SK-N-SH treated with all-trans-retinoic acid at 6 μM for 48 hours (cell line): ENCODE data around the gene TOX2.

Source experiments
- ATAC-seq: fragments of 200-7000 bp; cut with Tn5 transposase; 3 replicates; pipeline ENCODE4 v1.9.1; 2020; ENCODE audit warnings: mild to moderate bottlenecking, moderate library complexity
- ARNTL ChIP-seq: fragments of 450-650 bp; formaldehyde crosslinking; IDR thresholded peaks from 2 replicates; pipeline ENCODE4 v1.5.0; 2020; ENCODE audit warnings: low read depth, mild to moderate bottlenecking, moderate library complexity, borderline replicate concordance
- BACH2 ChIP-seq: fragments of 250-450 bp; sonication (Bioruptor Pico); IDR thresholded peaks from 2 replicates; pipeline ENCODE4 v1.9.0; 2021; ENCODE audit warnings: mild to moderate bottlenecking, borderline replicate concordance
- ESRRG ChIP-seq: fragments of 250-450 bp; sonication (Bioruptor Pico); IDR thresholded peaks from 2 replicates; pipeline ENCODE4 v1.6.1; 2021; ENCODE audit warnings: mild to moderate bottlenecking
- GLIS3 ChIP-seq: fragments of 250-450 bp; sonication (Bioruptor Pico); IDR thresholded peaks from 2 replicates; pipeline ENCODE4 v1.5.0; 2020; ENCODE audit warnings: mild to moderate bottlenecking, moderate library complexity
- ISL1 ChIP-seq: fragments of 250-450 bp; sonication (Bioruptor Pico); IDR thresholded peaks from 2 replicates; pipeline ENCODE4 v2.1.2; 2022; ENCODE audit warnings: mild to moderate bottlenecking, moderate library complexity
- OSR1 ChIP-seq: fragments of 250-450 bp; sonication (Bioruptor Pico); IDR thresholded peaks from 2 replicates; pipeline ENCODE4 v1.8.0; 2022; ENCODE audit warnings: moderate library complexity, mild to moderate bottlenecking, inconsistent platforms
- PPARA ChIP-seq: fragments of 250-450 bp; sonication (Bioruptor Pico); IDR thresholded peaks from 2 replicates; pipeline ENCODE4 v1.5.0; 2020; ENCODE audit warnings: mild to moderate bottlenecking, borderline replicate concordance
- RARB ChIP-seq: fragments of 250-450 bp; sonication (Bioruptor Pico); IDR thresholded peaks from 2 replicates; pipeline ENCODE4 v1.8.0; 2021; ENCODE audit warnings: mild to moderate bottlenecking, moderate library complexity
- SNAI2 ChIP-seq: fragments of 250-450 bp; sonication (Bioruptor Pico); IDR thresholded peaks from 2 replicates; pipeline ENCODE4 v1.5.0; 2020; ENCODE audit warnings: mild to moderate bottlenecking, moderate library complexity
- TCF4 ChIP-seq: fragments of 250-450 bp; sonication (Bioruptor Pico); IDR thresholded peaks from 2 replicates; pipeline ENCODE4 v1.8.0; 2021; ENCODE audit warnings: mild to moderate bottlenecking, moderate library complexity, borderline replicate concordance
- TOX ChIP-seq: fragments of 250-450 bp; sonication (Bioruptor Pico); IDR thresholded peaks from 2 replicates; pipeline ENCODE4 v1.8.0; 2021; ENCODE audit warnings: mild to moderate bottlenecking, moderate library complexity, borderline replicate concordance
- ZC3H10 ChIP-seq: fragments of 250-450 bp; sonication (Bioruptor Pico); IDR thresholded peaks from 2 replicates; pipeline ENCODE4 v1.5.1; 2021; ENCODE audit warnings: mild to moderate bottlenecking, moderate library complexity
- ZFP3 ChIP-seq: fragments of 250-450 bp; sonication (Bioruptor Pico); IDR thresholded peaks from 2 replicates; pipeline ENCODE4 v1.5.0; 2020; ENCODE audit warnings: mild to moderate bottlenecking, moderate library complexity
- ZNF565 ChIP-seq: fragments of 450-650 bp; formaldehyde crosslinking; conservative IDR thresholded peaks from 2 replicates; pipeline ENCODE4 v1.5.0; 2020; ENCODE audit warnings: low read depth, mild to moderate bottlenecking, moderate library complexity
- ZNF70 ChIP-seq: fragments of 450-650 bp; formaldehyde crosslinking; IDR thresholded peaks from 2 replicates; pipeline ENCODE4 v1.5.0; 2020; ENCODE audit warnings: mild to moderate bottlenecking, moderate library complexity
- ZNF8 ChIP-seq: fragments of 450-650 bp; formaldehyde crosslinking; IDR thresholded peaks from 2 replicates; pipeline ENCODE4 v1.5.0; 2020; ENCODE audit warnings: mild to moderate bottlenecking, moderate library complexity
- TF ChIP-seq, protein P1 (sequence below): fragments of 250-450 bp; sonication (Bioruptor Pico); IDR thresholded peaks from 2 replicates; pipeline ENCODE4 v1.5.0; 2020; ENCODE audit warnings: mild to moderate bottlenecking, moderate library complexity
- TF ChIP-seq, protein P2 (sequence below): fragments of 250-450 bp; sonication (Bioruptor Pico); IDR thresholded peaks from 2 replicates; pipeline ENCODE4 v1.8.0; 2020; ENCODE audit warnings: mild to moderate bottlenecking, moderate library complexity, borderline replicate concordance
- TF ChIP-seq, protein P3 (sequence below): fragments of 250-450 bp; sonication (Bioruptor Pico); IDR thresholded peaks from 2 replicates; pipeline ENCODE4 v1.5.1; 2021; ENCODE audit warnings: mild to moderate bottlenecking, moderate library complexity
- TF ChIP-seq, protein P4 (sequence below): fragments of 250-450 bp; sonication (Bioruptor Pico); IDR thresholded peaks from 2 replicates; pipeline ENCODE4 v1.8.0; 2021; ENCODE audit warnings: low read depth, mild to moderate bottlenecking, moderate library complexity, borderline replicate concordance
- TF ChIP-seq, protein P5 (sequence below): fragments of 250-450 bp; sonication (Bioruptor Pico); IDR thresholded peaks from 2 replicates; pipeline ENCODE4 v1.5.1; 2020; ENCODE audit warnings: low read depth, mild to moderate bottlenecking, moderate library complexity

The TOX2 gene

DNA sequence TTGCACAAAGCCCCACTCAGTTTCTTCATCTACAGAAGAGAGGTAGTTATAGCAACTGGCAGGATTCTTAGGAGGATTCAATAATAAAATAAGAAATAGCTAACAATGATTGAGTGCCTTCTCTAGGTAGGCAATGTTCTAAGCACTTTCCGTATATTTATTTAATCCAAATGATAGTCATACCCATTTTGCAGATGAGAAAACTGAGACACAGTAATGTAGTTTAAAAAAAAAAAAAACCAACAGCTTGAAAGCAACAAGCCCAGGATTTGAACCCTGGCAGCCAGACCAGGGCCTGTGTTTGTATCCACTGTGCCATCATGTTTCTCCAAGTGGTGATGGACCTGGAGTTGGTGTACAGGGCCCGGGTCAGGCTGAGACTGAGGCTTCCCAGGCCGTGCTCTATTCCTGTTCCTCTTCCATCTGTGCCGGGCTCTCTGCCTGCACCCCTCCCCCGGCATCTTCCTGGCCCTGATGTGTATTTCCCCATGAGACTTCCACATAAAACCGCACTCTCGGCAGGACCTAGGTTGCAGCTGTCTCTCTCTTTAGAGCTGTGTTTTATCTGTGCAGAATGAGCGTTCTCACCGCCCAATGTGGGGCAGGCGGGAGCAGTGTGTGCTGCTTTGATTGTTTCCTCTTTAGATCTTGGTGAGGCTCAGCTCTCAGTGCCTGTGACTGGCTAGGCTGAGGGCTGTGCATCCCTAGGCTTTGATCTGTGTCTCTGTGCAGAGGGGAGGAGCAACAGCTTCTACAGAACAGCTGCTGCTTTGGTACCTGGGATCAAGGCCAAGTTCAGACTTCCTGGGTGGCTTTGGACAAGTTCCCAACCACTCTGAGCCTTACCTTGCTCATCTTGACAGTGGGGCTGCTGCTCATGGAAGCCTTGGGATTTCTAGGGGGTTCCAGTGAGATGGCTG lies 49.5 kb downstream of the TOX2 start:
- no peak for ATAC-seq

DNA sequence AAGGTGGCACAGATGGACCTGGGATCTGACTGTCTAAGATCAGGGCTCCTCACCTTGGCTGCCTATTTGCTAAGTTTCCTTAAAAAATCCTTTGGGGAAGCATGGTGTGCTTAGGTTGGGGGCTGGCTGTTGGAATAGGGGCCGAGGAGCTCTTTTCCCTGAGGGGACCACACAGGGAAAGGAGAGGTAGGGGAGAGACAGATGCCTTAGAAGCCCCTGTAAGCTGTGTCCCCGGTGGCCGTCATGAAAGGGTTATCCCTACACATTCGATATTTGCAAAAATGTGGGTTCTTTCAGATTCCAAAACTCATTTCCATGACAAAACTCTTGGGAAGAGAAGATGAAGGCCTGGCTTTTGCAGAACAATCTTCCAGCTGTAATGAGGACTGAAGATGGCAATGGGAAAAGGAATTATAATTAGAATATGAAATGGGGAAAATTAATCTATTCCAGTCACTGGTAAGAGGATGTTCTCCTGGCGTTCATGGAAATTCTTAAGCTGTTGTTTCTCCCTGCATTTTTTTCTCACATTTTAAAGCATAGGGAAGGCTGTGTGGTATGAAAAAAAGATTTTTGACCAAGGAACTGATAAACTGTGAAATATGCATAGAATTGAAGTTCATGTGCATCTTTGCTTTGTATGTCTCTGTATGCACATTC lies 53.8 kb downstream of the TOX2 start:
- TF ChIP-seq, protein P1, sequence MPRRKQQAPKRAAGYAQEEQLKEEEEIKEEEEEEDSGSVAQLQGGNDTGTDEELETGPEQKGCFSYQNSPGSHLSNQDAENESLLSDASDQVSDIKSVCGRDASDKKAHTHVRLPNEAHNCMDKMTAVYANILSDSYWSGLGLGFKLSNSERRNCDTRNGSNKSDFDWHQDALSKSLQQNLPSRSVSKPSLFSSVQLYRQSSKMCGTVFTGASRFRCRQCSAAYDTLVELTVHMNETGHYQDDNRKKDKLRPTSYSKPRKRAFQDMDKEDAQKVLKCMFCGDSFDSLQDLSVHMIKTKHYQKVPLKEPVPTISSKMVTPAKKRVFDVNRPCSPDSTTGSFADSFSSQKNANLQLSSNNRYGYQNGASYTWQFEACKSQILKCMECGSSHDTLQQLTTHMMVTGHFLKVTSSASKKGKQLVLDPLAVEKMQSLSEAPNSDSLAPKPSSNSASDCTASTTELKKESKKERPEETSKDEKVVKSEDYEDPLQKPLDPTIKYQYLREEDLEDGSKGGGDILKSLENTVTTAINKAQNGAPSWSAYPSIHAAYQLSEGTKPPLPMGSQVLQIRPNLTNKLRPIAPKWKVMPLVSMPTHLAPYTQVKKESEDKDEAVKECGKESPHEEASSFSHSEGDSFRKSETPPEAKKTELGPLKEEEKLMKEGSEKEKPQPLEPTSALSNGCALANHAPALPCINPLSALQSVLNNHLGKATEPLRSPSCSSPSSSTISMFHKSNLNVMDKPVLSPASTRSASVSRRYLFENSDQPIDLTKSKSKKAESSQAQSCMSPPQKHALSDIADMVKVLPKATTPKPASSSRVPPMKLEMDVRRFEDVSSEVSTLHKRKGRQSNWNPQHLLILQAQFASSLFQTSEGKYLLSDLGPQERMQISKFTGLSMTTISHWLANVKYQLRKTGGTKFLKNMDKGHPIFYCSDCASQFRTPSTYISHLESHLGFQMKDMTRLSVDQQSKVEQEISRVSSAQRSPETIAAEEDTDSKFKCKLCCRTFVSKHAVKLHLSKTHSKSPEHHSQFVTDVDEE, result no peak
- TF ChIP-seq, protein P2, sequence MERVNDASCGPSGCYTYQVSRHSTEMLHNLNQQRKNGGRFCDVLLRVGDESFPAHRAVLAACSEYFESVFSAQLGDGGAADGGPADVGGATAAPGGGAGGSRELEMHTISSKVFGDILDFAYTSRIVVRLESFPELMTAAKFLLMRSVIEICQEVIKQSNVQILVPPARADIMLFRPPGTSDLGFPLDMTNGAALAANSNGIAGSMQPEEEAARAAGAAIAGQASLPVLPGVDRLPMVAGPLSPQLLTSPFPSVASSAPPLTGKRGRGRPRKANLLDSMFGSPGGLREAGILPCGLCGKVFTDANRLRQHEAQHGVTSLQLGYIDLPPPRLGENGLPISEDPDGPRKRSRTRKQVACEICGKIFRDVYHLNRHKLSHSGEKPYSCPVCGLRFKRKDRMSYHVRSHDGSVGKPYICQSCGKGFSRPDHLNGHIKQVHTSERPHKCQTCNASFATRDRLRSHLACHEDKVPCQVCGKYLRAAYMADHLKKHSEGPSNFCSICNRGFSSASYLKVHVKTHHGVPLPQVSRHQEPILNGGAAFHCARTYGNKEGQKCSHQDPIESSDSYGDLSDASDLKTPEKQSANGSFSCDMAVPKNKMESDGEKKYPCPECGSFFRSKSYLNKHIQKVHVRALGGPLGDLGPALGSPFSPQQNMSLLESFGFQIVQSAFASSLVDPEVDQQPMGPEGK (CRISPR knock-in tag), result no peak
- TF ChIP-seq ISL1 (CRISPR knock-in tag) (no peak), RARB (CRISPR knock-in tag) (no peak), GLIS3 (no peak), BACH2 (CRISPR knock-in tag) (no peak), TCF4 (CRISPR knock-in tag) (no peak), ZC3H10 (CRISPR knock-in tag) (no peak), ZFP3 (CRISPR knock-in tag) (no peak), ZNF8 (no peak), ARNTL (no peak), ESRRG (no peak), SNAI2 (CRISPR knock-in tag) (no peak), ZNF565 (CRISPR knock-in tag) (no peak), OSR1 (no peak), ZNF70 (CRISPR knock-in tag) (no peak), TOX (CRISPR knock-in tag) (no peak)
- TF ChIP-seq, protein P3, sequence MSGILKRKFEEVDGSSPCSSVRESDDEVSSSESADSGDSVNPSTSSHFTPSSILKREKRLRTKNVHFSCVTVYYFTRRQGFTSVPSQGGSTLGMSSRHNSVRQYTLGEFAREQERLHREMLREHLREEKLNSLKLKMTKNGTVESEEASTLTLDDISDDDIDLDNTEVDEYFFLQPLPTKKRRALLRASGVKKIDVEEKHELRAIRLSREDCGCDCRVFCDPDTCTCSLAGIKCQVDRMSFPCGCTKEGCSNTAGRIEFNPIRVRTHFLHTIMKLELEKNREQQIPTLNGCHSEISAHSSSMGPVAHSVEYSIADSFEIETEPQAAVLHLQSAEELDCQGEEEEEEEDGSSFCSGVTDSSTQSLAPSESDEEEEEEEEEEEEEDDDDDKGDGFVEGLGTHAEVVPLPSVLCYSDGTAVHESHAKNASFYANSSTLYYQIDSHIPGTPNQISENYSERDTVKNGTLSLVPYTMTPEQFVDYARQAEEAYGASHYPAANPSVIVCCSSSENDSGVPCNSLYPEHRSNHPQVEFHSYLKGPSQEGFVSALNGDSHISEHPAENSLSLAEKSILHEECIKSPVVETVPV (CRISPR knock-in tag), result no peak
- TF ChIP-seq, protein P4, sequence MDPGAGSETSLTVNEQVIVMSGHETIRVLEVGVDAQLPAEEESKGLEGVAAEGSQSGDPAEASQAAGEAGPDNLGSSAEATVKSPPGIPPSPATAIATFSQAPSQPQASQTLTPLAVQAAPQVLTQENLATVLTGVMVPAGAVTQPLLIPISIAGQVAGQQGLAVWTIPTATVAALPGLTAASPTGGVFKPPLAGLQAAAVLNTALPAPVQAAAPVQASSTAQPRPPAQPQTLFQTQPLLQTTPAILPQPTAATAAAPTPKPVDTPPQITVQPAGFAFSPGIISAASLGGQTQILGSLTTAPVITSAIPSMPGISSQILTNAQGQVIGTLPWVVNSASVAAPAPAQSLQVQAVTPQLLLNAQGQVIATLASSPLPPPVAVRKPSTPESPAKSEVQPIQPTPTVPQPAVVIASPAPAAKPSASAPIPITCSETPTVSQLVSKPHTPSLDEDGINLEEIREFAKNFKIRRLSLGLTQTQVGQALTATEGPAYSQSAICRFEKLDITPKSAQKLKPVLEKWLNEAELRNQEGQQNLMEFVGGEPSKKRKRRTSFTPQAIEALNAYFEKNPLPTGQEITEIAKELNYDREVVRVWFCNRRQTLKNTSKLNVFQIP, result no peak
- TF ChIP-seq, all 23 proteins: peak for 0
- no peak for ATAC-seq

More for the DNA sequence above, 49.5 kb downstream of the TOX2 start:
- no peak for TF ChIP-seq ZNF565 (CRISPR knock-in tag)

DNA sequence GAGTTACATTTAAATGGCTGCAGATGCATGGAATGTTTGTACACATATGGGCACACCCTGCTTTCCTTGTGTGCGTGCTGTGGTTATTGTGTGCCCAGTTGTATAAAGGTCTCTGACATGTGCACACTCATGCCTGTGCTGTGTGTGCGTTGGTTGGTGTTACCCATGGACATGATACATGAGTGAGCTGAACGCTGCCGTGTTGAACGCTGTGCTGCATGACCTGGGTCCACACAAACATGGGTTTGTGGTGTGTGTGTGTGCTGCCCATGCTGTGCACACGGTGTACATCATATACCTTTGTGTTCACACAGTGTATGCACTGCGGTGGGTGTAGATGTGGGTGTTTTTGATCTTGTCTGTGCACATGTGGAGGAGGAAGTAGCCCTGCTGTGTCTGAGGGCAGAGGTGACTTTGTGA lies 54.4 kb downstream of the TOX2 start:
- ATAC-seq, result no peak
- TF ChIP-seq ZFP3 (CRISPR knock-in tag) (no peak), TCF4 (CRISPR knock-in tag) (no peak), RARB (CRISPR knock-in tag) (no peak), GLIS3 (no peak), ZNF8 (no peak), ZNF565 (CRISPR knock-in tag) (no peak), BACH2 (CRISPR knock-in tag) (no peak), ZNF70 (CRISPR knock-in tag) (no peak), PPARA (CRISPR knock-in tag) (no peak), ARNTL (no peak)
- TF ChIP-seq, protein P5, sequence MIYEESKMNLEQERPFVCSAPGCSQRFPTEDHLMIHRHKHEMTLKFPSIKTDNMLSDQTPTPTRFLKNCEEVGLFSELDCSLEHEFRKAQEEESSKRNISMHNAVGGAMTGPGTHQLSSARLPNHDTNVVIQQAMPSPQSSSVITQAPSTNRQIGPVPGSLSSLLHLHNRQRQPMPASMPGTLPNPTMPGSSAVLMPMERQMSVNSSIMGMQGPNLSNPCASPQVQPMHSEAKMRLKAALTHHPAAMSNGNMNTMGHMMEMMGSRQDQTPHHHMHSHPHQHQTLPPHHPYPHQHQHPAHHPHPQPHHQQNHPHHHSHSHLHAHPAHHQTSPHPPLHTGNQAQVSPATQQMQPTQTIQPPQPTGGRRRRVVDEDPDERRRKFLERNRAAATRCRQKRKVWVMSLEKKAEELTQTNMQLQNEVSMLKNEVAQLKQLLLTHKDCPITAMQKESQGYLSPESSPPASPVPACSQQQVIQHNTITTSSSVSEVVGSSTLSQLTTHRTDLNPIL (CRISPR knock-in tag), result no peak
- TF ChIP-seq, protein P1, result no peak
- TF ChIP-seq, protein P4, result no peak
